B cell (primary cell): Measurements from ENCODE around the gene NT5DC4. TPM values are rescaled to one million over a fixed set of nuclear protein-coding genes. Genes with fewer than 3 reads are reported as not detected.
A peak's percentile ranks its signal among the peaks of the same experiment; 100 is the strongest.

Experiments
- ATAC-seq: fragments of 200-7000 bp; cut with Tn5 transposase; one replicate; pipeline ENCODE4 v1.10.0; 2021; ENCODE audit warnings: low read depth, mild to moderate bottlenecking, moderate number of reproducible peaks, moderate library complexity
- CTCF ChIA-PET: fragments of 350-600 bp; sonication (Branson Sonifier 250); formaldehyde crosslinking; loops from one replicate; lab custom pipeline; 2021; ENCODE audit warnings: antibody characterized with exemption, inconsistent platforms; lab: Charles Lee
- POLR2A ChIA-PET: fragments of 350-600 bp; sonication (Branson Sonifier 250); formaldehyde crosslinking; loops from one replicate; lab custom pipeline; 2021; ENCODE audit warnings: antibody characterized with exemption; lab: Charles Lee
- DNase-seq: peaks from one replicate; pipeline ENCODE4 v3.0.0; 2013
- H2AFZ ChIP-seq: 2 replicates; pipeline ENCODE4 v1.6.1; 2012; ENCODE audit warnings: mild to moderate bottlenecking, low read depth, low read length; ENCODE audit not compliant: insufficient read depth, poor library complexity, severe bottlenecking
- H3K27ac ChIP-seq, 2 donors: 1 replicate in 1 of 2; 2 replicates in 1 of 2; pipeline ENCODE4 v1.5.1; 2012 to 2013; ENCODE audit warnings: low read length in 2 of 2, mild to moderate bottlenecking in 2 of 2, moderate library complexity in 1 of 2
- H3K27me3 ChIP-seq, 4 experiments: fragments of 200-600 bp in 1 of 4; sonication (generic) in 1 of 4; replicated peaks in 1 of 4; 1 replicate in 2 of 4; 2 replicates in 2 of 4; pipeline versions ENCODE4 v1.6.1 to v1.7.0; 2013 to 2016; ENCODE audit warnings: low read length in 3 of 4, mild to moderate bottlenecking in 2 of 4, mixed read lengths in 1 of 4, moderate library complexity in 1 of 4; ENCODE audit not compliant: insufficient read depth in 4 of 4, control insufficient read depth in 3 of 4; ENCODE audit errors: control extremely low read depth in 1 of 4
- H3K36me3 ChIP-seq, 2 experiments: replicated peaks in 1 of 2; 1 replicate in 1 of 2; 2 replicates in 1 of 2; pipeline versions ENCODE4 v1.6.1 to v1.7.1; 2013; ENCODE audit warnings: low read length in 1 of 2; ENCODE audit not compliant: insufficient read depth in 2 of 2, control insufficient read depth in 1 of 2; ENCODE audit errors: control extremely low read depth in 1 of 2, extremely low read depth in 1 of 2
- H3K4me1 ChIP-seq, 2 donors: fragments of 200-600 bp in 1 of 2; sonication (generic) in 1 of 2; 1 replicate in 1 of 2; 2 replicates in 1 of 2; pipeline versions ENCODE4 v1.5.1 to v1.6.1; 2013 to 2017; ENCODE audit warnings: low read length in 2 of 2; ENCODE audit not compliant: control insufficient read depth in 2 of 2, insufficient read depth in 2 of 2
- H3K4me2 ChIP-seq: replicated peaks from 2 replicates; pipeline ENCODE3; 2012; ENCODE audit warnings: mild to moderate bottlenecking, low read depth, low read length; ENCODE audit not compliant: poor library complexity, severe bottlenecking
- H3K4me3 ChIP-seq, 5 experiments: fragments of 200-600 bp in 1 of 5; sonication (generic) in 1 of 5; 1 replicate in 3 of 5; 2 replicates in 2 of 5; pipeline versions ENCODE4 v1.5.1 to v1.7.0; 2011 to 2016; ENCODE audit warnings: low read length in 4 of 5, mild to moderate bottlenecking in 4 of 5, low read depth in 2 of 5, control low read depth in 1 of 5, moderate library complexity in 1 of 5; ENCODE audit not compliant: insufficient read depth in 1 of 5; ENCODE audit errors: control extremely low read depth in 1 of 5, extremely low read depth in 1 of 5
- H3K79me2 ChIP-seq: fragments of 200-600 bp; sonication (generic); one replicate; pipeline ENCODE4 v1.6.0; 2016; ENCODE audit warnings: low read length; ENCODE audit not compliant: control insufficient read depth, insufficient read depth
- H3K9ac ChIP-seq: fragments of 200-600 bp; sonication (generic); 2 replicates; pipeline ENCODE4 v1.6.1; 2017; ENCODE audit warnings: mild to moderate bottlenecking, low read length, moderate library complexity
- H3K9me3 ChIP-seq, 3 donors: one replicate each; pipeline versions ENCODE4 v1.6.1 to v1.7.1; 2013; ENCODE audit warnings: low read length in 2 of 3; ENCODE audit not compliant: control insufficient read depth in 2 of 3, insufficient read depth in 1 of 3; ENCODE audit errors: control extremely low read depth in 1 of 3
- H4K20me1 ChIP-seq: 2 replicates; pipeline ENCODE4 v1.6.0; 2012; ENCODE audit warnings: mild to moderate bottlenecking, low read length; ENCODE audit not compliant: insufficient read depth, control insufficient read depth, poor library complexity, severe bottlenecking
- H3K27ac Mint-ChIP-seq: one replicate; pipeline ENCODE4 v1.8.0; 2021; ENCODE audit warnings: mixed read lengths
- H3K27me3 Mint-ChIP-seq: one replicate; pipeline ENCODE4 v1.8.0; 2021; ENCODE audit warnings: mixed read lengths
- H3K4me1 Mint-ChIP-seq: one replicate; pipeline ENCODE4 v1.8.0; 2021; ENCODE audit warnings: mixed read lengths
- H3K4me3 Mint-ChIP-seq: one replicate; pipeline ENCODE4 v1.8.0; 2021; ENCODE audit warnings: mixed read lengths
- H3K9me3 Mint-ChIP-seq: one replicate; pipeline ENCODE4 v1.8.0; 2022; ENCODE audit warnings: mixed read lengths; ENCODE audit not compliant: insufficient read depth
- EZH2 ChIP-seq: IDR thresholded peaks from 2 replicates; pipeline ENCODE4 v1.6.1; 2012; ENCODE audit warnings: borderline replicate concordance, low read depth, mild to moderate bottlenecking, moderate library complexity, low read length; ENCODE audit not compliant: insufficient read depth, poor library complexity, severe bottlenecking
- WGBS: methylation state at CpG from one replicate; pipeline ENCODE4 v1.1.5; 2013; ENCODE audit warnings: missing lambda C conversion rate; ENCODE audit not compliant: insufficient coverage; 5-methylcytosine and 5-hydroxymethylcytosine counted together
- intact Hi-C: fragments of 100-400 bp; cut with micrococcal nuclease; formaldehyde crosslinking; loops from one replicate; pipeline ENCODE4 v1.10.0; 2022
- polyA plus RNA-seq: library from polyadenylated mRNA; depleted of rRNA; stranded (reverse); fragments of >200 nt; gene quantifications from 2 replicates; pipeline ENCODE4 v1.2.3, GENCODE V29; 2012
- total RNA-seq, 2 donors: library from RNA; stranded (reverse); fragments of 120-200 nt in 1 of 2; gene quantifications; 1 replicate in 1 of 2; 2 replicates in 1 of 2; pipeline versions ENCODE4 v1.2.3 to v1.2.4, GENCODE V29; 2013 to 2022
- TF ChIP-seq, protein P1 (sequence below): fragments of 200-600 bp; IDR thresholded peaks from one replicate; pipeline ENCODE4 v1.8.0; 2022; ENCODE audit warnings: antibody characterized with exemption, mild to moderate bottlenecking

Gene NT5DC4
- total and polyA plus RNA-seq, 2 donors (not counting 1 experiment from before 2014, with no cell fraction given) = 2.0 TPM; not detected in 1

- CTCF ChIA-PET = interaction anchor here (0.8 to 19.8 kb wide), 17 partner anchors 9 to 263 kb away, joined by 3 to 496 read pairs (median 4); partner anchors contain the start of gene SLC20A1
- Histone ChIP-seq H3K27ac (no peak overlapping the region), H3K9ac (no peak overlapping the region), H3K9me3 (no peaks in the 10 kb centered on the region), H3K4me1 (peaks cover 8 to 29% of the 10 kb centered on the region in 2 donors), H4K20me1 (no peaks in the 10 kb centered on the region), H3K4me3 (no peak overlapping the region), H3K27me3 (no peaks in the 10 kb centered on the region), H3K4me2 (no peak overlapping the region), H2AFZ (no peak overlapping the region), H3K79me2 (no peaks in the 10 kb centered on the region), H3K36me3 (no peaks in the 10 kb centered on the region)
- POLR2A ChIA-PET = interaction anchor here (1.5 to 3.8 kb wide), 4 partner anchors 16 to 98 kb away, joined by 4 to 19 read pairs (median 6); partner anchors contain the start of gene SLC20A1
- ATAC-seq (no peak), DNase-seq (no peak)
- peaks cover 17% of the 10 kb centered on the region for H3K4me1 Mint-ChIP-seq
- peak overlapping the region; percentile 20 for H3K27ac Mint-ChIP-seq
- H3K4me3 Mint-ChIP-seq = no peak overlapping the region
- TF ChIP-seq, protein P1, sequence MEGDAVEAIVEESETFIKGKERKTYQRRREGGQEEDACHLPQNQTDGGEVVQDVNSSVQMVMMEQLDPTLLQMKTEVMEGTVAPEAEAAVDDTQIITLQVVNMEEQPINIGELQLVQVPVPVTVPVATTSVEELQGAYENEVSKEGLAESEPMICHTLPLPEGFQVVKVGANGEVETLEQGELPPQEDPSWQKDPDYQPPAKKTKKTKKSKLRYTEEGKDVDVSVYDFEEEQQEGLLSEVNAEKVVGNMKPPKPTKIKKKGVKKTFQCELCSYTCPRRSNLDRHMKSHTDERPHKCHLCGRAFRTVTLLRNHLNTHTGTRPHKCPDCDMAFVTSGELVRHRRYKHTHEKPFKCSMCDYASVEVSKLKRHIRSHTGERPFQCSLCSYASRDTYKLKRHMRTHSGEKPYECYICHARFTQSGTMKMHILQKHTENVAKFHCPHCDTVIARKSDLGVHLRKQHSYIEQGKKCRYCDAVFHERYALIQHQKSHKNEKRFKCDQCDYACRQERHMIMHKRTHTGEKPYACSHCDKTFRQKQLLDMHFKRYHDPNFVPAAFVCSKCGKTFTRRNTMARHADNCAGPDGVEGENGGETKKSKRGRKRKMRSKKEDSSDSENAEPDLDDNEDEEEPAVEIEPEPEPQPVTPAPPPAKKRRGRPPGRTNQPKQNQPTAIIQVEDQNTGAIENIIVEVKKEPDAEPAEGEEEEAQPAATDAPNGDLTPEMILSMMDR = no peak
- no peak for TF ChIP-seq EZH2
- WGBS = 75% methylated on average over 21 of the region's 21 CpGs
- H3K9me3 Mint-ChIP-seq = no peaks in the 10 kb centered on the region
- intact Hi-C loops = loop anchor here (5.0 to 10.0 kb wide), 2 partner anchors 33 to 670 kb away; partner anchors contain the start of gene TMEM87B
- H3K27me3 Mint-ChIP-seq = no peaks in the 10 kb centered on the region
Observed at GRCh38 chr2:112724591-112725525, 4.0 kb downstream of the NT5DC4 start.
